Renal cortex interstitium (tissue), 15 donors: ENCODE measurements around the gene SPATA16. TPM values are rescaled to one million over a fixed set of nuclear protein-coding genes. Genes with fewer than 3 reads are reported as not detected.
A peak's percentile ranks its signal among the peaks of the same experiment; 100 is the strongest.
"Not testable (repeated sequence)": the region's sequence is repeated elsewhere in the genome, so short reads cannot be mapped to it uniquely, and the experiment has no call there.

ENCODE experiments used
- DNase-seq, 11 donors: peaks; one replicate each; pipeline ENCODE4 v3.0.0-alpha.2; 2013; ENCODE audit warnings: low read depth in 9 of 11, low spot score in 4 of 11; ENCODE audit errors: extremely low read depth in 1 of 11
- long read RNA-seq, 16 experiments: transcript quantifications; one replicate each; lab custom pipeline, GENCODE V29; 2026
- polyA plus RNA-seq, 3 donors: library from polyadenylated mRNA; unstranded; fragments of 120-200 nt; gene quantifications; one replicate each; pipeline ENCODE4 v1.2.1, GENCODE V29; 2013; ENCODE audit not compliant: insufficient read length in 3 of 3

SPATA16 gene
- not detected for polyA plus RNA-seq
- long read RNA-seq, donor 1: 0 reads
- long read RNA-seq, donor 2: 0 reads
- long read RNA-seq, donor 3: 0 reads
- long read RNA-seq, donor 4: 0 reads
- long read RNA-seq, donor 5: 0 reads
- long read RNA-seq, donor 6: 0 reads
- long read RNA-seq, donor 7: 0 reads
- long read RNA-seq, donor 8: 0 reads
- long read RNA-seq, donor 9: 0 reads
- long read RNA-seq, donor 10: 0 reads
- long read RNA-seq, donor 11: 0 reads
- long read RNA-seq, donor 12: 0 reads
- long read RNA-seq, donor 13: 0 reads
- long read RNA-seq, donor 14: 0 reads
- long read RNA-seq, donor 15: 0 reads
- long read RNA-seq, donor 16: 0 reads

GRCh38 chr3:173140986-173141385, at the start of gene SPATA16:
TSS of gene SPATA16 (minus strand) at chr3:173141235. CDS start at chr3:173117731, 23,504 bp downstream.
- DNase-seq: no peak

- not testable (repeated sequence) for DNase-seq
These were observed 42.0 kb upstream of the SPATA16 start for GRCh38 chr3:173183022-173183421.

GRCh38 chr3:173173652-173174051, 32.6 kb upstream of the SPATA16 start:
- no peak for DNase-seq

GRCh38 chr3:173159139-173159538, 18.1 kb upstream of the SPATA16 start:
- DNase-seq: not testable (repeated sequence)

GRCh38 chr3:173156533-173156932, 15.5 kb upstream of the SPATA16 start:
- DNase-seq: not testable (repeated sequence)

GRCh38 chr3:173153631-173154030, 12.6 kb upstream of the SPATA16 start:
- DNase-seq: no peak

- DNase-seq: no peak
These were observed 1.6 kb downstream of the SPATA16 start for GRCh38 chr3:173139420-173139819.

- peak in 2 of 11 donors; percentile 3 to 25 for DNase-seq
These were observed 3.0 kb downstream of the SPATA16 start for GRCh38 chr3:173138026-173138425.

- no peak for DNase-seq
These were observed 6.0 kb downstream of the SPATA16 start for GRCh38 chr3:173135059-173135458.

GRCh38 chr3:173128633-173129032, 12.4 kb downstream of the SPATA16 start:
- DNase-seq: no peak

- no peak for DNase-seq
These were observed 29.7 kb downstream of the SPATA16 start for GRCh38 chr3:173111321-173111720.

GRCh38 chr3:173109143-173109542, 31.9 kb downstream of the SPATA16 start:
- no peak for DNase-seq

- no peak for DNase-seq
These were observed 37.6 kb downstream of the SPATA16 start for GRCh38 chr3:173103469-173103868.

GRCh38 chr3:173098959-173099358, 42.1 kb downstream of the SPATA16 start:
- DNase-seq: no peak

- no peak for DNase-seq
These were observed 43.8 kb downstream of the SPATA16 start for GRCh38 chr3:173096994-173097785.

- no peak for DNase-seq
These were observed 44.9 kb downstream of the SPATA16 start for GRCh38 chr3:173096140-173096539.

- DNase-seq: no peak
These were observed 49.0 kb downstream of the SPATA16 start for GRCh38 chr3:173092038-173092437.

GRCh38 chr3:173090492-173090891, 50.5 kb downstream of the SPATA16 start:
- DNase-seq: no peak

- DNase-seq: no peak
These were observed 51.8 kb downstream of the SPATA16 start for GRCh38 chr3:173089283-173089682.

GRCh38 chr3:173078525-173078924, 62.5 kb downstream of the SPATA16 start:
- no peak for DNase-seq
